ENCODE measurements around the gene SAT2.
"Not testable (repeated sequence)": the region's sequence is repeated elsewhere in the genome, so short reads cannot be mapped to it uniquely, and the experiment has no call there.

Gene SAT2

GRCh38 chr17:7627250-7628121 lies at the start of gene SAT2:
TSS of gene SAT2 (minus strand) at chr17:7627821. CDS start at chr17:7627635, 186 bp downstream.
- DNase-seq, result peak; percentile 76

DNA sequence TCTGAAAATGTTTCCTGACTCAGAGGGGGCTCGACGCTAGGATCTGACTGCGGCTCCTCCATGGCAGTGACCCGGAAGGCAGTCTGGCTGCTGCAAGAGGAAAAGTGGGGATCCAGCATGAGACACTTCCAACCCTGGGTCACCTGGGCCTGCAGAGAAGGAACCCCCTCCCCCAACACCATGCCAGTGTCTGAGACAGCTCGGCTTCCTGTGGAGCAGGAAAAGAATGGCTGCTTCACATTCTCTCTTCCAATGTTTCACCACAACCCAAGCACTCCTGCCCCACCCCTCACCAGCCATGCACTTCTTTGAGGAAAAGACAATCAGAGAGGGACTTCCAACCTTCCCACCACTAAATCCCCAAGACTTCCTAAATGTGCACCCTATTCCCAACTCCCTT lies 48.9 kb upstream of the SAT2 start:
- no peak for DNase-seq

- DNase-seq, result no peak
Measured at GRCh38 chr17:7674934-7675333, 47.3 kb upstream of the SAT2 start.

DNA sequence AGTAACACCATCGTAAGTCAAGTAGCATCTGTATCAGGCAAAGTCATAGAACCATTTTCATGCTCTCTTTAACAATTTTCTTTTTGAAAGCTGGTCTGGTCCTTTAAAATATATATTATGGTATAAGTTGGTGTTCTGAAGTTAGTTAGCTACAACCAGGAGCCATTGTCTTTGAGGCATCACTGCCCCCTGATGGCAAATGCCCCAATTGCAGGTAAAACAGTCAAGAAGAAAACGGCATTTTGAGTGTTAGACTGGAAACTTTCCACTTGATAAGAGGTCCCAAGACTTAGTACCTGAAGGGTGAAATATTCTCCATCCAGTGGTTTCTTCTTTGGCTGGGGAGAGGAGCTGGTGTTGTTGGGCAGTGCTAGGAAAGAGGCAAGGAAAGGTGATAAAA lies 45.6 kb upstream of the SAT2 start:
- no peak for DNase-seq

GRCh38 chr17:7668482-7668881 lies 40.9 kb upstream of the SAT2 start:
- no peak for DNase-seq

GRCh38 chr17:7667656-7668406 lies 40.2 kb upstream of the SAT2 start:
- DNase-seq, result no peak

DNA sequence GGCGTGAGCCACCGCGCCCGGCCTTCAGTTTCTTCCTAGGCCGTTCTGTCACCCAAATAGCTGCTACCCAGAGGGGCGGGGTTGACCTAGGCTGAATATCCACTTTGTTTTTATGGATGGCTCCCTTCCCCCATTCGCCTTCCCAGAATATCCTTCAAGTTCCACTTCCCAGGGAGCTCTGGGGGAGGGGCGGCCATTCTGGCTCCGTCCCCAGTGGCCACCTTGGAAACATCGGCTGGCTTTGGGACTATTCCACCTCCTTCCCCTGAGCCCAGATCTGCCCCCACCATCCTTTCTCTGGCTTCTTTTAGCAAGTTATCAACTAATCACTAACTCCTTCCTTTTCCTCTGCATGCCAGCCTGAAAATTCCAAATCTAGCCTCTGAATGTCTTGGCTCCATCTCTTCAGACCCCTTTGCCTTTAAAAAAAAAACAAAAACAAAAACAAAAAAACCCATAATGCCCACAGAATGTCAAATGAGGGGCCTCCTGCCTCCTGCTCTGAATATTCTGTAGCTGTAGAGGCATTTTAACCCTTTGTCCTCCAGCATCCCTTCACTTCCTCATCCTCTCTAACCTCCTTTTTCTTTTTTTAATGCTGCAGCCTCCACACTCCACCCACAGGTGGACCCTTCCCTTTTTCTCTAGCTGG lies 29.5 kb upstream of the SAT2 start:
- no peak for DNase-seq

GRCh38 chr17:7655541-7655840 lies 27.9 kb upstream of the SAT2 start:
- DNase-seq, result no peak

- DNase-seq, result no peak
Measured at GRCh38 chr17:7654832-7655540, 27.4 kb upstream of the SAT2 start.

DNA sequence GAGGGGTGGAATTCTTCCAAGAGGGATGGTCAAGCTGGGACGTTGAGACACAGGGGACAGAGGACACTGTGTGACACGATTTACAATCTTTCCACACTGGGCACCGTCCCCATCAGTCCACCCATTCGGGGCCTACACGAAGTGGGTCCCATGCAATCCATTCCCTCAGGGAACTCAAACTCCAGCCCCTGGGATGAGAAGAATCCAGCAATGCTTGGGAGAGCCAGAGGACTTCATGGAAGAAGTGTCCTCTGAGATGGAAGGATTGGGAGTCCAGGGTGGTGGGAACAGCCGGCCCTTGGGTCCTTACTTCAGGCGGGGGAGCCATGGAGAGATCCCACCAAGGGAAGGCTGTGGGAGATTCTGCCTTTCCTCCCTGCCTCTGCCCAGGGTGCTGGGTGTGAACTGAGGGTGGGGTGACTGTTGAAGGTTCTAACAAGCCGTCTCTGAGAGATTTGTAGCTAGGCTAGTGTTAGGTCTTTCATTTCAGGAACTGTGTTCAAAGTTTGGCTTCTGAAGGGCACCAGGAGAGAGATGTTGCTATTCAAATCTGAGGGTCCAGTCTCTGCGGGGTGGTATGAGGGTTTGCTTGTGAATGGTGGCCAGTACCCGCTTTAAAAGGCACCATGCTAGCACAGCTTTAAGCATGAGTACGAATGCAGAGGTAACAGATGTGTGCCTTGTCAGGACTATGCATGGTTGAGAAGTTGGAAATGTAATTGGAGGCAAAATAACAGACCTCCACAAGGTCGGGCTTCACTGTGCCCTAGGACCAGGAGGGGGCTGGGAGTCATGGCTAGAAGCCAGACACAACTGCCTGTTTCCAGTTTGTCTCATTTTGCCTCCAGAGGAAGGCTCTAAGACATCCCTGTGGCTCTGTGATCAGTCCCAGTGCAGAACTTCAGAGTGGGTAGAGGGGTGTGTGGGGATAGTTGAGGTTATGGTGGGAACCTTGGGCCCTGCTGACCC lies 25.1 kb upstream of the SAT2 start:
- DNase-seq, result no peak

DNA sequence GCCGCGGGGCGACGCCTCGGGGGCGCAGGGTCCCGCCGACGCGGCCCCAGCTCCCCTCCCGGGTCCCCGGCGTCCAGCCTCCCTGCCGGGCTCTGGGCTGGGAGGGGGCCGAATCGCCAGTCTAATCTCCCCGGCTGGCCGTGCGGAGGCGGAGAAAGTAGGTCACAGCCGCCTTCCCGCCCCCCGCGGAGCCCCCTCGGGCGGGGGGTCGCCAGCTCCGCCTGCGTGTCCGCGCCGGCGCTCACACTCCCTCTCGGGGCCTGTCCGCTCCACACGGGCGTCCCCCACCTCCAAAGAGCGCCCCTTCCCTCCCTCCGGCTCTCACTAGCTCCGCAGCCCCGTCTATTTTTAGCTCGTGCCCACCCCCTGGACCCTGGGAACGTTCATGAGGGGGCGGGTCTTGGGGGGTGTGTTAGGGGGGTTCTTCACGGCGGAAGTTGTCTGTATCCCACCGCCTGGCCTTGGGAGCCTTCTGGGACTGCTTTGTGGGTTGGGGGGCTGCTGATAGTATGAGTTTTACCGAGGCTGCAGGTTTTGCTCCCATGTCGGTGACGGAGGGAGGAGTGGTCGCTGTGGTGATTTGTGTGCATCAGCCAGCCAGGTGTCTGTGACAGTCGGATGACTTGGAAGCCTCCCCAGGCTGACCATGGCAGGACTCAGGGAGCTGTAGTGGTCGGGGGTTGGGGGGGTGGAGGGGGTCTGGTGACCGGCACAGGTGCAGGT lies 24.2 kb upstream of the SAT2 start:
- DNase-seq, result no peak

DNA sequence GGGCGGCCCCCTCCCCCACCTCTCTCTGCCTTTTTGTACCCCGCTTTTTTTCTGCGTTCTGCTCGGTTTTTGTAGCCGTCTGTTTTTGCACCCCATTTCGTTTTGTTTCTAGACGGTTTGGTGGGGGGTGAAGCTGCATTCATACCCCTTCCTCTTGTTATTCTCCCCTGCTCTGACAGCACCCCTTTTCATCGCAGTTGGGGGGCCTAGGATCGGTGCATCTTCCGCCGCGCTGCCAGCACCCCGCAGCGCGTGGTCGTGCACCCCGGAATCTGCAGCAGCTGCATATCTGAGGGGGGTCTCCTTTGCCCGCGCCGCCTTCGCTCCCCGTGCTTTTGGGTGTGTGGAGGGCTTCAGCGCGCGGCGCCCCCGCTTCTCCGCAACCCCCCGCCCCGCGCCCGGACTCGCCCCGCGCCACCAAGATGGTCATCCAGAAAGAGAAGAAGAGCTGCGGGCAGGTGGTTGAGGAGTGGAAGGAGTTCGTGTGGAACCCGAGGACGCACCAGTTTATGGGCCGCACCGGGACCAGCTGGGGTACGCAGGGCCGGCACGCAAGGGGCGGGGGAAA lies 23.6 kb upstream of the SAT2 start:
- no peak for DNase-seq

DNA sequence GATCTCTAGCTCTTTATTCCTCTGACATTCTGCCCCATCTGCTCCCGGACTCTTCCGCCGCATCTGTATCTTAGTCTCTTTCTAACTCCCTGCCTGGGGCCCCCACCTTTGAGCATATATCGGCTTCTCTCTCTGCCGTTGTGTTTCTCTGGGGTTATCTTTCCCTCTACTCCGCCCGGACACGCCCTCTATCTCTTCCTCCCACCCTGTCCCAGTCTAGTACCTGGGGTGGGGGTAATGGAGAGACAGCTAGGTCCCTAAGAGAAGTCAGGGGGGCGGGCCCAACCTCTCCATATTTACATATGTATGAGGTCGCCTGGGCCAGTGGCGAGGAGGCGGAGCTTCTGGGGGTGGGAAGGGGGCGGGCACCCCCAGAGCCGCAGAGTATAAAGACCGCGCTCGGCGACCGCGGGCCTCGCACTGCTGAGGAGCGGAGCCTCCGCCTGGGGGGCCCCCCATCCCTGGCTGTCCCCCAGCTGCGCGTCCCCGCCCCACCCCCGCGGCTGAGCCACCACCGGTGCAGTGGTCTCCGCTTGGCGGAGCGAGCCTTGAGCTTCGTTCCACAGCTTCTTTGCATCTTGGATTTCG lies 23.0 kb upstream of the SAT2 start, which contains the start of gene ATP1B2:
ATP1B2 (plus strand) TSS at position 418 of the 588 bp plus-strand sequence. CDS start 593 bp downstream, outside the sequence.
- peak; percentile 57 for DNase-seq

GRCh38 chr17:7647018-7647417 lies 19.4 kb upstream of the SAT2 start:
- no peak for DNase-seq

DNA sequence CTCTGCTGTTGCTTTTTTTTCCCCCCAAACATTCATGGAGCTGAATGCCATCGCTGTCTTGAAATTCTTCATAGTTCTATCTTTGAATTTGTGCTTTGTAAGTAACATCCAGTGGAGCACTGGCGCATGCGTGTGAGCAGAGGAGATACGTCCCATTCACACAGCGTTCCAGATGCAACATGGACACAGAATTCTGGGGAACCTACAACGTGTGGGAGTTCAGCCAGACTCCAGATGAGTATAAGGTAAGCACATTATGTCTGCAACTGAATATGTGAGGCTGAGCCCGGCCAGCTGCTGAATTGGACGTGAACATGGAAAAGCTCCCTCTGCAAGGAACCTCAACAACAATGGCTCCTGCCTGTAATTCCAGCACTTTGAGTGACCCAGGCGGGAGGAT lies 18.8 kb upstream of the SAT2 start:
- DNase-seq, result no peak

DNA sequence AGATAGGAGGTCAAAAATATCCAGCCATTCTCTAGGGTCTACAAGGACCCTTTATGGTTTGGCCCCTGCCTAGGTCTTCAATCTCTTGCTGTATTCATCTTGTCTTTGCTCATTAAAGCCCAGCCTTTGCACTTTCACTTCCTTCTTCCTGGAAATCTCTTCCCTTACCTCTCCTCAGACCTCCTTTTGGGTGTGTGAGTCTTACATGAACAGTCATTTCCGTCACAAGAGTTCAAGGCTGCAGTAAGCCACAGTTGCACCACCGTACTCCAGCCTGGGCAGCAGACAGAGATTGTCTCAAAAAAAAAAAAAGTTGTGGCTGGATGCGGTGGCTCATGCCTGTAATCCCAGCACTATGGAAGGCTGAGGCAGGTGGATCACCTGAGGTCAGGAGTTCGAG lies 17.2 kb upstream of the SAT2 start:
- DNase-seq, result no peak

DNA sequence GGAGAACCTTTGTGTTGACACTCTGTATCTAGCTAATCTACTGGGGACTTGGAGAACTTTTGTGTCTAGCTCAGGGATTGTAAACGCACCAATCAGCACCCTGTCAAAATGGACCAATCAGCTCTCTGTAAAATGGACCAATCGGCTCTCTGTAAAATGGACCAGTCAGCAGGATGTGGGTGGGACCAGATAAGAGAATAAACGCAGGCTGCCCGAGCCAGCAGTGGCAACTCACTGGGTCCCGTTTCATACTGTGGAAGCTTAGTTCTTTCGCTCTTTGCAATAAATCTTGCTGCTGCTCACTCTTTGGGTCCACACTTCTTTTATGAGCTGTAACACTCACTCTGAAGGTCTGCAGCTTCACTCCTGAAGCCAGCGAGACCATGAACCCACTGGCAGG lies 14.0 kb upstream of the SAT2 start:
- DNase-seq, result not testable (repeated sequence)

DNA sequence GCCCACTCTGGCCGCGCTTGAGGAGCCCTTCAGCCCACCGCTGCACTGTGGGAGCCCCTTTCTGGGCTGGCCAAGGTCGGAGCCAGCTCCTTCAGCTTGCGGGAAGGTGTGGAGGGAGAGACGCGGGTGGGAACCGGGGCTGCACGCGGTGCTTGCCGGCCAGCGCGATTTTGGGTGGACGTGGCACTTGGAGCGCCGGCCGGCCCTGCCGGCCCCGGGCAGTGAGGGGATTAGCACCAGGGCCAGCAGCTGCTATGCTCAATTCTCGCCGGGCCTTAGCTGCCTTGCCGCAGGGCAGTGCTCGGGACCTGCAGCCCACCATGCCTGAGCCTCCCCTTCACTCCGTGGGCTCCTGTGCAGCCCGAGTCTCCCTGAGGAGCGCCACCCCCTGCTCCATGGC lies 13.2 kb upstream of the SAT2 start:
- DNase-seq, result no peak

DNA sequence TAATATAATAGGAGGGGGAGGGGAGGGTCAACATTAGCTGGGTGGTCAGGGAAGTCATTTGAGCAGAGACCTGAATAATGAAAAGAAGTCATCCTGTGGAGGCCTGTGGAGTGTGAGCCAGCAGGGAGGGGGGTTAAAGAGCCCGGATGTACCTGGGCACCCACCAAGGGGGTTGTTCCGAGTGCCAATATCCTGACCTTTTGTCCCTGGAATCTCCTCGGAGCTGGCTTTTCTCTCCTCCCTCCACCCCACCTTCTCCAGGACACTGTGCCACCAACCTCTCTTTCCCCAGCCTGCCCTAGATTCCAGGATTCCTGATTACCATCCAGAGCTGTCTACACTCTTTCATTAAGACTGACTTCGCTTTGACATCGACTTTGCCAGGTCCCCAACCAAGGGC lies 8.5 kb upstream of the SAT2 start:
- no peak for DNase-seq

DNA sequence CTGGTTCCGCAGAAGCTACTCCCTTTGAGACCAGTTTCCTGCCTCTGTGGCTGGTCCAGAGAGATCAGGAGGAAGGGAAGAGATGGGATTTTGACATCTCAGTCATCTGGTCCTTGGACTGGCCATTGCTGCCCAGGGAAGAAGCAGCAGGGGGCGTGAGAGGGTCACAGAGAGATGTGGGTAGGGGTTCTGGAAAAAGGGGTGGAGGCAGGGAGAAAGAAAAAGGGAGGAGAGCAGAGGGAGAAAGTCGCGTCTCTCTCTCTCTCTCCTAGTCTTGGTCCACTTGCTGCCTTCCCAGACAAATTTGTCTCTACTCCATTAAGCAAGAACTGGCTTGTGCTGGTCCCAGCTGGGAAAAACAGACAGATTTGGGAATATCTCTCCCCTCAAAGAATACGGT lies 6.8 kb upstream of the SAT2 start:
- DNase-seq, result no peak

Data from activated effector memory CD4-positive, alpha-beta T cell treated with Interleukin-2 at 50 U/mL for 16 hours (primary cell).